Measurements from ENCODE around the gene CRTC3.
"Not testable (repeated sequence)": the region's sequence is repeated elsewhere in the genome, so short reads cannot be mapped to it uniquely, and the experiment has no call there.

The CRTC3 gene

DNA sequence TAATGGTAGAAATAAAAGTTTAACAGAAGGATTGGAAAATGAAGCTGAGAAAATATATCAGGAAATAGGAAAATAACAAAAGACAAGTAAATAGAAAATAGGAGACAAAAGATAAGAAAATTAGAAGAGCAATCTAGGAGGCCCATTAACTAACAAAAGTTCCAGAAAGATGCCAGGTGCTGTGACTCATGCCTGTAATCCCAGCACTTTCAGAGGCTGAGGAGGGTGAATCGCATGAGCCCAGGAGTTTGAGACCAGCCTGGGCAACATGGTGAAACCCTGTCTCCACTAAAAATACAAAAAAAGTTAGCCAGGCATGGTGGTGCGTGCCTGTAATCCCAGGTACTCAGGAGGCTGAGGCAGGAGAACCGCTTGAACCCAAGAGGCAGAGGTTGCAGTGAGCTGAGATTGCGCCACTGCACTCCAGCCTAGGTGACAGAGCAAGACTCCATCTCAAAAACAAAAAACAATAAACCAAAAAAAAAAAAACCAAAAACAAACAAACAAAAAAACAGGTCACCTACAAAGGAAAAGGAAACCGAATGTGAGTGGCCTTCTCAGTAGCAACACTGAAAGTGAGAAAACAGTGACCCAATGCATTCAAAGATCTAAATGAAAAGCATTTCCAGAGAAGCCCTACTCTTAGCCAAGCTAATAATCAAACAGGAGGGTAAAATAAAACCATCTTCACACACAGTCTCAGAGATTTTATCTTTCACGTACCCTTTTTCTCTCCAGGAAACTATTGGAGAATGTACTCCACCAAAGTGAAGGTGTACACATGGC, 5.5 kb upstream of the CRTC3 start:
- not testable (repeated sequence) for DNase-seq

DNA sequence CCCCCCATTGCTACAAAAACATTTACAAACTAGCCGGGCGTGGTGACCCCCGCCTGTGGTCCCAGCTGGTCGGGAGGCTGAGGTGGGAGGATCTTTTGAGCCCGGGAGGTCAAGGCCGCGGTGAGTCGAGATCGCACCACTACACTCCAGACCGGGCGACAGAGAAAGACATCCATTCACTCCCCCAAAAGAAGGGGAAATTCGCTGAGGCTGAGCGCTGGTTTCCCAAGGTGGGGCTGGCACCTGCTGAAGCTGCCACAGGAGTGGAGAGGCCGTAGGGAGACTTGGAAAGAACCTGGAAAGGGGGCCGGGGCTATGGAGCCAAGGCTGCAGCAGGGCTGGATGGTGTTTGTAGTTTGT, 732 bp upstream of the CRTC3 start:
- DNase-seq, result no peak

DNA sequence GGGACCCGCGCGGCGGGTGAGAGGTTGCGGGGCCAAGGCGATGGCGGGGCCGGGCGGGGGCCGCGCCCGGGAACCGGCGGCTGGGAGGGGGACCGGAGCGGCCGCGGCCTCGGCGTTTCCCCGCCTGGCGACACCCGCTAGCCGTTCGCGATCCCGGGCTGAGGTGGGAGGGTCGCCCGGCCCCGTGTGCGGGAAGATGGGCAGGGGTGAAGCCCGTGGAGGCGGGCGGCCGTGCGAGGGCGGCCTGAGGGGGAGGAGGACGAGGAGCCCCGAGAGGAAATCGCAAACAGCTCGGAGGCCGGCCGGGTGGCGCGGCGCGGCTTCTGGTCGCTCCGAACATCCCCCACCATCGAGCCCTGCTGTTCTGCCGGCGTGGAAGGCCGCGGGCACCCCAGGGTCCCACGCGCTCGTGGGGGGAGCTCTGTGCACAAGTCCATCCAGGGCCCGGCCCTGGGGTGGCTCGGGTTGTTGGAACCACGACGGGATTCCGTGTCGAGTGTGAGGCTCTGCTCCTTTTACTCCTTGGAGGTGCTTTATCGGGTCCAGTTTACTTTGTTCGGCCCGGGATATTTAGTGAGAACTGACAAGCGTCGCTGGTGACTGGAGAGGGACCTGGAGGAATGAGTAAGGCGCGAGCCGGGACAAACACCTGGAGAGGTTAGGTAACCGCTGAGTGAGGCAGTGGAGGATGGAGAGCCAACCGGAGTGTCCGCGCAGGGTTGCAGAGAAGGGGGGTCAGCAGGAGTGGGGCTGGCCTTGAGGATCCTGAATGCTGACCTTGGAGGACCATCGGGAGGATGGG, 728 bp downstream of the CRTC3 start:
- DNase-seq, result peak; percentile 27 to 47

DNA sequence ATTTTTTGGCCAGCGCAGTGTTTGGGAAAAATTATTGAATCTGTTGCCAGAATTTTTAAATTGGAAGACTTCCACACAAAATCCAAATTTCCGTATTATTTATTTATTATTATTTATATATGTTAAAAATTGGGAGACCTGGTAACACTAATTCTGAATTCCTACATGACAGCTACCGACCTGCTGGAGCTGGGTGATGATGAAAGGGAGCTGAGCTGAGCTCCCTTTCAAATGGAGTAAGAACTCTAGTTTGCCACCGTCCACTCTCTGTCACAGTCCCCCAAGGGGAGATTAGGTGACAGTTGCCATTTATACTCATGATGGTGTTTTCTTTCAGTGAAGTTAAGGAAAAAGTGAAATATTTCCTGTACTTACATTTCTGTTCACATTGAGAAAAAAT, 1.4 kb downstream of the CRTC3 start:
- DNase-seq, result no peak

DNA sequence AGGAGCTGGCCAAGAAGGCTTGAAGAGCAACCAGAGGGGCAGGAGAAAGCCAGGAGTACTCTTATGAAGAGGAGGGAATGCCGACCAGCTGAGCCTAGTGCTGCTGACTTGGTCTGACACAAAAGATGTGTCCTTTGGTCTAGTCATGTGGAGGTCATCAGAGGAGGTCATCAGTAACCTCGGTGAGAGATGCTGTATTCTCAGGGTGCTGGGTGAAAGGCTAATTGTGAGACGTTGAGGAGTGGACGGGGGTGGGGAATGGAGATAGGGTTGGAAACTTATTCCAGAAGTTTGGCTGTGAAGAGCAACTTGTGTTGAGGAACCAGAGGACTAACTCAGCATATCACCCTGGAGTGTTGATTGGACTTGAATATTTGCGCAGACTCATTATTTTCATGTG, 5.5 kb downstream of the CRTC3 start:
- DNase-seq, result no peak

DNA sequence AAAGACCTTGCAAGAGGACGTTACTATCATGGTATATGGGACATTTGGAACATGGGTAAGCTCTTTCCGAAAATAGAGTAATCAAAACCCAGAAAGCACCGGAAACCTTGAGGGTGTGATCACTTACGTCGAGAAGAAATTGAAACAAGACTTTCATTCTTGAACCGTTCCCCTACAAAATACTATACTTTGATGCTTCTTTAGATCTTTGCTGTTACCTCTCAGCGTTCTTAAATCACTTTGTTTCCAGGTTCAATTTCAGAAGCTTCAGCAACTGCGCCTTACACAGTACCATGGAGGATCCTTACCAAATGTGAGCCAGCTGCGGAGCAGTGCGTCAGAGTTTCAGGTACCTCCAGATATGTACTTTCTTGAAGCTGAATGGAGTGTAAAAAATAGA, 10.1 kb downstream of the CRTC3 start:
- no peak for DNase-seq

DNA sequence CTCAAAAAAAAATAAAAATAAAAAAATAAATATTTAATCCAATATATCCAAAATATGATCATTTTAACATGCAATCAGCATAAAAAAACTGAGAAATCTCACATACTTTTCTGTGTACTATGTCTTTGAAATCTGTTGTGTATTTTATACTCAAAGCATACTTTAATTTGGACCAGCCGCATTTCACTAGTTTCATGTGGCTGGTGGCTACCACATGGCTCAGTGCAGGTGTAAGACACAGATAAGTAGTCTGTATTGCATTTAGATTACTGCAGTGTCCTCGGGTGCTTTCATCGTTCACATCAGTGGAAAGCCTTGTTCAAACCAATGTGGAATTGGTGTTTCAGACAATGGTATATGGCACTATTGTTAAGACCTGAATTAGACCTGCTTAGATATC, 11.0 kb downstream of the CRTC3 start:
- no peak for DNase-seq

DNA sequence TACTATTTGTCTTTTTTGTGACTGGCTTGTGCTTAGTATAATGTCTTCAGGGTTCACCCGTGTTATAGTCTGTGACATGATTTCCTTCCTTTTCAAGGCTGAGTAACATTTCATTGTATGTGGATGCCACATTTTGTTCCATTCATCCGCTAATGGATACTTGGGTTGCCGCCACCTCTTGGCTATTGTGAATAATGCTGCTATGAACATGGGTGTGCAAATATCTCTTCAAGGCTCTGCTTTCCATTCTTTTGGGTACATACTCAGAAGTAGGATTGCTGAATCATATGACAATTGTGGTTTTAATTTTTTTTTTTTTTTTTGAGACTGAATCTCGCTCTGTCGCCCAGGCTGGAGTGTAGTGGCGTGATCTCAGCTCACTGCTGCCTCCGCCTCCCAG, 15.4 kb downstream of the CRTC3 start:
- peak in 1 of 2 donors; percentile 31 for DNase-seq

DNA sequence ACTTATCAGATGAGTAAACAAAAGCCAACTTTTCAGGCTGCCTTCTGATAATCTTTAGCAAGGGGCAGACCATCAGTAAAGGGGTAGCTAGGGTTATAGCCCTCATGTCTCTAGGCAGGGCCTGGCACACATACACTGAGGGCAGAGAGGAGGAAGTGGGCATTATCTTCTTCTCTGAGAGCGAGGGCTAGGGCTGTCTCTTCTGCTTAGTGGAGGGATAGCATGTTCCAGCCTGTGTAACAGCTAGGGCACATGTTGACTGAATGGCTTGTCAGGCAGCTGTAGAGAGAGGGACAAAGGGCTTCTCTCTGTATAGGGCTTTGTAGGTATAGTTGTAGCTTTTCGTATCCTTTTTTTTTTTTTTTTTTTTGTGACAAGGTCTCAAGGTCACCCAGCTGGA, 17.8 kb downstream of the CRTC3 start:
- no peak for DNase-seq

DNA sequence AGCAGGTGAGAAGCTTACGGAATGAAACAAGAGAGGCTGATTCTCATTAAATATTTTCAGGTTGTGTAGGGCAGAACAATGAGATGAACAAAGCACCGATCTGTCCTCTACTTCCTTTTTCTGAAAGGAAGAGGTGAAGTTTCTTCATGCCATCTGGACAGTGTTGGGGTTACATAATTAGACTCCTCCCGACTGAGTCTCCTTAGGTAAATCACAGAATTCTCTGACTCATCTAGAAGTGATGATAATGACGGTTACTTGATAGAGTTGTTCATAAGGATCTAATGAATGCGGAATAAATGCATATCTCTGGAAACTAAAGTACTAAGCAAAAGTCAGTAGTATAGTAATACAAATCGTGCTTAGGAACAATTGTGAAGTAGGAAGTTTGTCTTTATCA, 21.2 kb downstream of the CRTC3 start:
- DNase-seq, result peak; percentile 61 to 74

DNA sequence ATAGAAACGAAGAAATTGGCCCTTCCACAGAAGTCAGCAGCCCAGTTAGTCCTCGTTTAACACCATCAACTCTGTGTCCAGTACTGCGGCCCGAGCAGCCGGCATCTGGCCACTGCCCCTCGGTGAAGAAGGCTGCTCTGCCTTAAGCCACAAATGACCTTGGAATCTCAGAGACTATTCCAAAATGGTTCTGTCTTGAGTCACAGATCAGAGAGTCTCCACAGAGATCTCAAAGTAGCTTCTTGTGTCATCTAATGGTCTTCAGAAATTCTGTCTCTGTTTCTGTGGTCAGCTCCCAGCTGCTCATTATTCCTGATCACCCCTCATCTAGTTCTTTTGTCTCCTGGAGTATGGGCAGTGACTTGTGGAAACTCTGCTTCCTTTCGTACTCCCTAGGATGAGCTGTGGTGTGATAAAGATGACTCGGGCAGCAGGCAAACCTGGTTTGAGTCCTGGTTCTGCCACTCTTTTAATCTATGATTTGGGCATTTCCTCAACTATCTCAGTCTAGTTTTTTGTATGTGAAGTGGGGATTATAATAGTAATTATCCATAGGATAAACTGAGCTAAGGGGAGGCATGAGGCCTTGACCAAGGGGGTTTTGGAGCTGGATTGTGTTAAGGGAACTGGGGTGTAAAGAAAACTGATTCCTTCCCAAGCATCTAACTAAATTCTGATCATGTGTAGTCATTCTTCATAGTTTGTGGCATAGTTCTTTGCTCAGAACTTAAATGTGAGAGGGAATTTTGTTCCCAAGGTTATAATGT, 22.6 kb downstream of the CRTC3 start:
- DNase-seq, result no peak

DNA sequence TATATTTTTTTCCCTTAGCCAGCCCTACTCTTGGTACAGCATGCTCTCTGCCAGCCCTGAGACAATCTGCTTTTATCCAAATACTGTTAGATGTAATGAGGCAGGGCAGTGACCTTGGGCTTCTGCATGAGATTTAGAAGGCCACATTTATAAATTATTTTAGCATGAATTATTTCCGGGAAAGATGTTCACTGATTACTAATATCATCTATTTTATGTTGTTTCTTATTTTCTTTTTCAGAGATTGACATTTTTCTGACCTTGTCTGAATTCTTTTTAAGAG, 23.1 kb downstream of the CRTC3 start:
- no peak for DNase-seq

DNA sequence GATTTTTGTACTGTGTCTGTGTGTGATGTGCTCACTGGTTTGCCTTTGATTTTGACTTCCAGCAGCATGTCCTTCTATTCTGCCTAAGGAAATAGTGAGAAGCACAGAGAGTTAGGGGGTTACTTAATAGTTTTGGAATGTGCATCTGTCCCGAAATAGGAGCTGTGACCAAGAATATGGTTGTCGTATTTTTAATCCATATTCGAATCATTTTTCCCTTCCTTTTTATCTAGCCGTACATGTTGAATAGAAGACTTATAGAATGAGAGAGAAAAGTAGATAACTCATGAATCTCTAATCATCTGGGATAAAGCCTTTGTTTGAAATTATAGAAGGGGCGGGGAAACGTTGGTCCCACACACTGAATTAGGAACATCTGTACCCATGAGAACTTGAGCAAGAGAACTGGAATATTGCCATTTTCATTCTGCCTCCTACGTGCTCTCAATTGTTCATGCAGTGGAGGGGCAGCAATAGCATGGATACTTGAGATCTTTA, 23.6 kb downstream of the CRTC3 start:
- DNase-seq, result peak; percentile 47 to 51

DNA sequence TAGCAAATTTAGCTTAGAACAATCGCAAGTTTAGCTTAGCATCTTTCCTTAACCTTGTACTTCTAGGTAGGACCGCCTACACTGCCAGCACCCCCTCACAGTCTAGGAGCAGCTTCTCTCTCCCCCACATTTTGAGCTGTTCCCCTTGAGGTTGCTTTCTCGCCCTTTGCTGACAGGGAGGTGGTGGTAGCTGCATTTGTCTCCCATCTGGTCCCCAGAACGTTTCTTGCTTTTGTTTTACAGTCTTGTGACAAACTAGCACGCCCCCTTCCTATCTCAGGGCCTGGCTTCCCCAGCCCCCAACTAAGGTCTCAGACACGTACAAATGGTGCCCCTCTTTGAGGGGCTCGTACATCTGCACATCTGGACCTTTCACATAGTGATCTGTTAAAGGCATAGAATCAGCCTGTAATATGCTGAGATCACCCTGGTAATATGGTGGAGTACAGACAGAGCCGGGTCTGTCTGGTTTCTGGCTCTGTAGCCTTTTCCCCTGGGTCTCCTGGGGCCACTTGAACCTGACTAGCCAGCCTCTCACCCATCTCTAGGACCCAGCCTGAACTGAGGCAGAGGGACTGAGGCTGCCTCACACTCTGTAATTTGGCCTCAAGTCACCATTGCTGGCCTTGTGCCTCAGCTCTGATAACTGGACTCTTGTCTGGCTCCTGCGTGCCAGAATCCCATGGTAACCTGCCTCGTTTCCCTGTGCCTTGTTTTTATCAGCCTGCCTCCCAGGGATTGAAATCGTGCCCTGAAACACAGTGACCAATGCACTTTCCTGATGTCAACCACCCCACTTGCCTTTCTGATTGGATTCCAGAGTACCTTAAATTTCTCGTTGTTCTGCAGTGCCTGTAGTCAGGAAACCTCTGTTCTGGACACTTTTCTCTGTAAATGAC, 27.7 kb downstream of the CRTC3 start:
- DNase-seq, result no peak

DNA sequence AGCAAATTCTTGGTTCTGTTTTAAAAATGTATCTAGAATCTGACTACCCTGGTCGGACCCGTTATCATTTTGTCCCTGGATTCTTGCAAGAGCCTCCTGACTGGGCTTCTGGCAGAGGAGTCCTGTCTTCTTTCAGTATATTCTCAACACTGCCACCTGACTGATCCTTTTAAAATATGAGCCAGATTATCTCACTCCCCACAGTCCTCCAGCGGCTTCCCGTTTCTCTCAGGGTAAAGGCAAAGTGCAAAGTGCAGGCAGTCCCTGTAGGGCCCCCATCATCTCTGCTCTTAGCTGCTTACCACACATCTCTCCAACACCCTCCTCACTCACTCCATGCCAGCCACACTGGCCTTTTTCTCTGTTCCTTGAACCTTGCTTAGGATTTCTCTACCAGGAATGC, 28.4 kb downstream of the CRTC3 start:
- DNase-seq, result peak; percentile 61 to 68

DNA sequence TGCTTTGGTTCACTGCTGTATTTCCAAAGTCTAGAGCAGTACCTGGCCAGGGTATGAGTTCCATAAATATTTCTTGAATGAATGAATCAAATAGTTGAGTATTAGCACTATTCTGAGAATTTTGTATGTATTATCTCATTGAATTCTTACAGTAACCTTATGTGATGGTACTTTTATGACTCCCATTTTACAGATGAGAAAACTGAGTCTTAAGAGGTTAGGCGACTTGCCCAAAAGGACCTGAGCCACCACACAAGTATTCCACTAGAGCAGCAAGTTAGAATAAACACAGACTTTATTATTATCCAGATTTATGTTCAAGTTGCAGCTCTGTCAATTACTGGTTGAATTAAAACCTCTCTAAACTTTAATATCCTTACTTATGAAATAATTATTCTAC, 29.4 kb downstream of the CRTC3 start:
- DNase-seq, result no peak

DNA sequence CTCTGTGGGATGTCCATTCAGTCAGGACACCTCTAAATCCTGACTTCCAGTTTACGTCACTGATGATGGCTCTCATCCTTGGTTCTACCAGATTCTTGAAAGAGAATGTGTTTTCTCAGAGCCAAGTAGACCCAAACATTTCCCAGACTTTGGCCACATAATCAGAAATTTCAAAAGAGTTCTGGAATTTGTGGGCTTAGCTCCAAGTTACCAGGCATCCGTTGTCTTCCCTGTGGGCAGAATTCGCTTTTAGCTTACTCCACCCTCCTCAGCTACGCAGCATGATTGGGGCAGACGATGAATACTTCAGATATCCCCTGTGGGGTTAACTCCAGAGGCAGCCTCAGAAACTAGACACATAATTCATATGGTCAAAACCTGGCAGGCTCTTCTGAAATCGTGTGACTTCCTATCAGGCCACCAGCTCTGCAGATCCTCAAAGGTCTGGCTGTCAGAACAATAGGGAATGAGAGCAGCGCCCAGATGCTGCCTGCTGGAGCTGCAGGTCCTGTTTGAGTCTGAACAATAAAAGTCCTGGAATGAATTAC, 30.6 kb downstream of the CRTC3 start:
- DNase-seq, result no peak

DNA sequence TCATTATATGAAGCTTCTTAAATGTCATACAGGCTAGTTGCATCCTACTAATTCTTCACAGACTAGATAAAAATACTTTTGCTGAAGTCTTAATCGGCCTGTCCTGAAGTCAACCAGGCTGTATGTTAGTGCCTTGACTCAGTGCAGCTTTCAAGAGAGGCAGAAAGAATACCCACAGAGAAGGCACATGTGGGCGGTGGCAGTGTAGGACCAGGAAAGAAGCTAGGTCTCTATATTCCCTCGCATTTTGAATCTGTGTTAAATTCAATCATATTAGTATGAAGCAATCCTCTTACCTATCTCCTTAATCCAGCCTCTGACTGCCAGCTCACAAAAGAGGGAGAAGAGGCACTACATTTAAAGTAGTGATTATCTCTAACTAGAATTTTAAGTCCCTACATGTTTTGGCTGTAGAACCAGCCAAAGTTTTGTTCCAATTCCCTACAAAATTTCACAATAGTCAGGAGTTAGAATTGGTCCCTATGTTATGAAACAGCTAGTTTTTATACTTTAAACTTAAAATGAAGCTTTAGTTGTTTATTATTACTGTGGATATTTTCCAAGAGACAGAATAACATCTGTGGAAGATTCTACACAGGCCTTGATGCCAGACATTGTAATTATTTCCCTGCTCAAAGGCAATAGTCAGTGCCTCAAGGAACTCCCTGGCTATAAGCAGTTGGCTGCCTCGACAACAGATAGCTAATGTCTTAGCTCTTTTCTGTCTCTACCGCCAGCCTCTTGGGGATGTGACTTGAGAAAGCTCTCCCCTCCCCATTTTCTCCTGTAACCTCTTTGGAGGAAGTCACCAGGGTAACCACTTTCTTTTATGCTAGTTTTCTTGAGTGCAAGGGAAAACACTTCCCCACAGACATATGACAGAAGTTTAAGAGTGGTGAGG, 31.9 kb downstream of the CRTC3 start:
- peak; percentile 50 to 51 for DNase-seq

DNA sequence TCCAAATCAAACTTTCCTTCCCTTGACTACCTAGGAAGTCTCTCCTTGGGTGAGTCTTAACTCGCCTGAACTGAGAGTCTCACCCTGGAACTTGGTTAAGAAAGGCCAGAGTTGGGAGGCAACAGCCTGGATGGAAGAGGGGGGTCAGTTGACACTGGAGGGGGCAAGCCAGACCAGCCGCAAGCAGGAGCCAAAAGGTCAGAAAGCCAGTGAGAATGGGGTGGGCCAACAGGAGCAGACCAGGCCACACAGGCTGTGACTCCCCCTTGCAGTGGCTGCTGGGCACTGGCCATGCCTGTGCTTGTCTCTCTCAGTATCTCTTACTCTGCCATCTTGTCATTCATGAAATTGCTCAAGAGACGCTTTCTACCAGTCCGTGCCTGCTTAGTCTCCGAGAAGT, 32.9 kb downstream of the CRTC3 start:
- no peak for DNase-seq

DNA sequence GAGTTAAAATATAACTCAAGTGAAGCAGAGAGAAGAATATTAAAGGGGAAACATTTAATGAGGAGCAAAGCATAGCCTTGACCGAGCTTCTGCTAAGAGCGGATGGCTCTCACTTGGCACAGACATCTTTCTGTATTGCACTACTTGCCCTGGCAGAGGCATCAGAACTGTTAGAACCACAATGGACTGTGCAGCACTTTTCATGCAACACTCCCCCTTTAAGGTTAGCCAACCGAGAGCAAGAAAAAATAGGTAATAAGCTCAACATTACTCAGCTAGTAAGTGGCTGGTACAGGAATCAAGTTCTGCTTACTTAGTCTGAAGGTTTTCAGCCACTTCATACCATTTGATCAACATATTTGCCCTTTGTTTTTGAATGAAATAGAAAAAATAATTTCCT, 33.7 kb downstream of the CRTC3 start:
- peak; percentile 29 to 34 for DNase-seq

DNA sequence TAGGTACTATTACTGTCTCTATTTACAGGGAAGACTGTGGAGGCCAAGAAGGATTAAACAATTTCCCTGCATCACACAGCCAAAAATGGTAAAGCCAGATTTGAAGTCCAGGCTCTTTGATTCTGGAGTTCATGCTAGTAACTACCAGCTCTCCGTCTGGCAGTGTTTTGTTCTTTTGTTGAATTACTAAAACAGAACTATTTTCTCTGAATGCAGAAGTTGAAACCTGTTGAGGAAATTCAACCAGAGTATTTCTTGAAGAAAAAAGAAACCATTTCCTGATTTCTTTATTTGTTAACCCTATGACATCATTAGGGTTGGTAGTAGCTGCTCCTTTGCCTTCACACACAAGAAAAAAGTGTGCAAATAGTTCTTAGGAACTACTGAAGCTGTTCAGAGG, 34.3 kb downstream of the CRTC3 start:
- peak; percentile 68 to 94 for DNase-seq

Measured in inflammatory macrophage (primary cell).